Thymus (tissue), 11 donors: ENCODE results near the gene LFNG. TPM values are rescaled to one million over a fixed set of nuclear protein-coding genes. Genes with fewer than 3 reads are reported as not detected.

Experiments
- DNase-seq, 9 donors: peaks; one replicate each; pipeline ENCODE4 v3.0.0-alpha.2; 2013; ENCODE audit warnings: low spot score in 9 of 9, low read depth in 6 of 9, missing footprints in 1 of 9
- H3K27ac ChIP-seq, 2 donors: one replicate each; pipeline ENCODE4 v1.5.1; 2013; ENCODE audit warnings: control low read depth in 1 of 2, low read depth in 1 of 2, low read length in 1 of 2, mild to moderate bottlenecking in 1 of 2, moderate library complexity in 1 of 2
- H3K27me3 ChIP-seq, 2 donors: one replicate each; pipeline ENCODE4 v1.5.1; 2013; ENCODE audit warnings: low read length in 1 of 2; ENCODE audit not compliant: control insufficient read depth in 2 of 2, insufficient read depth in 1 of 2
- H3K36me3 ChIP-seq, 2 donors: one replicate each; pipeline ENCODE4 v1.5.1; 2013; ENCODE audit warnings: low read length in 1 of 2, mild to moderate bottlenecking in 1 of 2, moderate library complexity in 1 of 2; ENCODE audit not compliant: control insufficient read depth in 2 of 2, insufficient read depth in 2 of 2
- H3K4me1 ChIP-seq, 2 donors: one replicate each; pipeline ENCODE4 v1.5.1; 2013; ENCODE audit warnings: low read length in 2 of 2; ENCODE audit not compliant: control insufficient read depth in 2 of 2, insufficient read depth in 2 of 2
- H3K4me3 ChIP-seq, 2 donors: one replicate each; pipeline ENCODE4 v1.5.1; 2013; ENCODE audit warnings: low read length in 2 of 2, control low read depth in 1 of 2, mild to moderate bottlenecking in 1 of 2
- H3K9me3 ChIP-seq, 2 donors: one replicate each; pipeline ENCODE4 v1.5.1; 2013; ENCODE audit warnings: low read length in 1 of 2, mild to moderate bottlenecking in 1 of 2; ENCODE audit not compliant: control insufficient read depth in 2 of 2, insufficient read depth in 1 of 2
- WGBS: extraction: QIAGEN DNeasy Blood & Tissue Kit; methylation state at CpG from one replicate; pipeline ENCODE4 v1.1.7; 2013; 5-methylcytosine and 5-hydroxymethylcytosine counted together
- polyA plus RNA-seq: library from polyadenylated mRNA; stranded (reverse); fragments of 200-250 nt; gene quantifications from one replicate; pipeline ENCODE4 v1.2.3, GENCODE V29; 2013
- total RNA-seq: library from RNA; stranded (reverse); fragments of 120-200 nt; gene quantifications from one replicate; pipeline ENCODE4 v1.2.4, GENCODE V29; 2013
- donor health status: healthy.

The LFNG gene
- total and polyA plus RNA-seq, 2 donors: 10.1 to 13.6 TPM

DNA sequence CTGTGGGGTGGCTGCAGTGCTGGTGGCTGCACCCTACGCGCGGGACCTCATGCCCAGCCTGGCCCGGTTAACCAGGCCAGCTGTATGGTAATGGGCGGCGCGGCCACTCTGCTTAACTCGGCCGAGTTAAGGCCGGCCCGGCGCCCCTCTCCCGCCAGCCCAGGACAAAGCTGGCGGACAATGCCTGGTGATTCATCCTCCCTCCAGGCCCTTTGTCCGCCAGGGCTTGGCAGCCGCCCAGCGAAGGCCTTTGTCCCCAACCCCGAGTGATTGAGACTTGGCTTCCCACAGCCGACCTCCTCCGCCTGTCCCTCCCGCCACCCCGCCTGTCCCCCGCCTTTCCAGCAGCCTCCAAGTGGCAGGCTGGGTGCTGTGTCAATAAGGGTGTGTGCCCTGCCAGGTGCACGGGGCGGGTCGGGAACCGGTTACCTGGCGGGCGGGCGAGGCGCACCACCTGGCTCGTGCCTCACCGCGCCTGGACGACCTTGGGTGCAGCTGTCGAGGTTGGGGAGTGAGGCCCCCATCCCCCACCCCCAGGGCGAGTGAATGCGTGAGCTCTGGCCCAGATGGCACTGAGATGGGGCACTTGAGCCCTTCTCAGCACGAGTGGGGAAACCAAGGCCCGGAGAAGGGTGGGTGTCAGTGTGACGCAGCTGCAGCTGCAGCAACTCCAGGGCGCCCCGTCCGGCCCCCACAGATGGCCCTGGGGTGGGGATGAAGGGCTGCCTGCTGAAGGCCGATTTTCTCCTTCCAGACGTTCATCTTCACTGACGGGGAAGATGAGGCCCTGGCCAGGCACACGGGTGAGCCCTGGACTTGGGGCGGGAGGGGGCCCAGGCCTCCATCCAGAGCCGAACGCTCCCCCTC is 4.6 kb downstream of the LFNG start:
- peak in 1 of 9 donors; percentile 36 for DNase-seq
- Histone ChIP-seq H3K9me3 (peaks cover 0 to 7% of the 10 kb centered on the region in 2 donors), H3K27ac (no peak overlapping the region), H3K4me1 (peaks cover 22 to 72% of the 10 kb centered on the region in 2 donors), H3K4me3 (no peak overlapping the region), H3K36me3 (peaks cover 0 to 3% of the 10 kb centered on the region in 2 donors), H3K27me3 (peaks cover 40 to 54% of the 10 kb centered on the region in 2 donors)
- 63% methylated on average over 51 of the region's 51 CpGs for WGBS

DNA sequence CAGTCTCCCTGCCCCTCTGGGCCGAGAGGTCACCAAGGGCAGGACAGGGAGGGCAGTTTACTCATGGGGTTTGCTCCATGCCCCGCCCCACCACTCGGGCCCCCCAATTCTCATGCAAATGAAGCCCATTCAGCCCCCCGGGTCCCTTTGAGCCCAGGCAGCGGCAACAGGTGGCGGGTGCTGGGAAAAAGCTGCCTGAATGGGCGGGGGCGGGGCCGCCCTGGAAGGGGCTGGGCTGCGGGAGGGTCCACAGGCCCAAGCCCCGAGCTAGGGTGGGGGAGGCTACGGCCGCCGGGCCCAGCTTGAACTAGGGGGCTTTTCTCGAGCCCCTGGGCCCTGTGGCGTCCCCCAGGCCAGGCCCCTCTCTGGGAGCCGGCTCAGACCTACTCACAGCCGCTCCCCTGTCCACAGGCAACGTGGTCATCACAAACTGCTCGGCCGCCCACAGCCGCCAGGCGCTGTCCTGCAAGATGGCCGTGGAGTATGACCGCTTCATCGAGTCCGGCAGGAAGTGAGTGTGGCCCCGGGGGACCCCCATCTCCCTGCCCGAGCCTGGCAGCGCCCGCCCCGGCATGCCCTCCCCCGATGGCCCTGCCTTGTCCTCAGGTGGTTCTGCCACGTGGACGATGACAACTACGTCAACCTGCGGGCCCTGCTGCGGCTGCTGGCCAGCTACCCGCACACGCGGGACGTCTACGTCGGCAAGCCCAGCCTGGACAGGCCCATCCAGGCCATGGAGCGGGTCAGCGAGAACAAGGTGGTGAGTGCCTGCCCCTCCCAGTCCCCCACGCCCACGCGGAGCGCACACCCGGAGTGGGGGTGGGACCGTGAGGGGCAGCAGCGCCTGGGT is 5.5 kb downstream of the LFNG start:
- 90% methylated on average over 53 of the region's 53 CpGs for WGBS
- H3K36me3 ChIP-seq: peaks cover 0 to 3% of the 10 kb centered on the region in 2 donors
- DNase-seq: no peak
- H3K4me1 ChIP-seq: peaks cover 22 to 79% of the 10 kb centered on the region in 2 donors
- peaks cover 34 to 52% of the 10 kb centered on the region in 2 donors for H3K27me3 ChIP-seq
- H3K4me3 ChIP-seq: no peak overlapping the region
- peaks cover 0 to 7% of the 10 kb centered on the region in 2 donors for H3K9me3 ChIP-seq
- no peak overlapping the region for H3K27ac ChIP-seq

DNA sequence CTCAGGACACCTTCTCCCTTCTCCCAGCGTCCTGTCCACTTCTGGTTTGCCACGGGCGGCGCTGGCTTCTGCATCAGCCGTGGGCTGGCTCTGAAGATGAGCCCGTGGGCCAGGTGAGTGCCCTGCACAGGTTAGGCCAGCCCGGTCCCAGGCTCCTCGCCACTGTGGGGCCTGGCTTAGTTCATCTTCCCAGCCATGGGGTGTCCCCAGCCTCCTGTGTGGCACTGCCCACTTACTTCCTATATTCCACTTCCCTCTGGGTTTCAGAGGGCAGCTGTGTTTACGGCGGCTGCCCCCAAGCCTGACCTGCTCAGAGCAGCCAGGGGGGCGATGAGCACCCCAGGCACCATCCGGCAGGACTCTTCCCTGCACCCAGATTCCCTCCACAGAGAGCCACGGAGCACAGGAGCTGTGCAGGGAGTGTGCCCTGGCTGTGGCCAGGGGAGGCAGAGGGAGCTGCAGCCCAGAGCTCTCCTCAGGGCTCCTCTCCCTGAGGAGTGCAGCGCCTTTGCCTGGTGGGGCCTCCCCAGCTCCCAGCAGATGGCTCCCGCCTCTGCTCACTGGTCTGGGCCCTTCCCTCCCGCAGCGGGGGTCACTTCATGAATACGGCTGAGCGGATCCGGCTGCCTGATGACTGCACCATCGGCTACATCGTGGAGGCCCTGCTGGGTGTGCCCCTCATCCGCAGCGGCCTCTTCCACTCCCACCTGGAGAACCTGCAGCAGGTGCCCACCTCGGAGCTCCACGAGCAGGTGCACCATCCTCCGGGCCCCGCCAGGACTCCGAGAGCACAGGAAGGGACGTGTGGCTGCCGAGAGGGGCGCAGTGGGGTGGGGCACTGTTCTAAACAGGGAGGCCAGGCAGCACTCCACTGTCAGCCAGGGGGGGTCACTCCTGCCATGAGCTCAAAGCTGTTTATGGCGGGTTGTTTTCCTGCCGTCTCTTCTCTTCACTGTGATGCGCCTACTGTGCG is 6.4 kb downstream of the LFNG start:
- H3K9me3 ChIP-seq: peaks cover 0 to 7% of the 10 kb centered on the region in 2 donors
- no peak for DNase-seq
- no peak overlapping the region for H3K27ac ChIP-seq
- WGBS: 92% methylated on average over 36 of the region's 36 CpGs
- no peak overlapping the region for H3K4me3 ChIP-seq
- H3K4me1 ChIP-seq: peaks cover 27 to 79% of the 10 kb centered on the region in 2 donors
- peaks cover 24 to 43% of the 10 kb centered on the region in 2 donors for H3K27me3 ChIP-seq
- peaks cover 0 to 3% of the 10 kb centered on the region in 2 donors for H3K36me3 ChIP-seq

DNA sequence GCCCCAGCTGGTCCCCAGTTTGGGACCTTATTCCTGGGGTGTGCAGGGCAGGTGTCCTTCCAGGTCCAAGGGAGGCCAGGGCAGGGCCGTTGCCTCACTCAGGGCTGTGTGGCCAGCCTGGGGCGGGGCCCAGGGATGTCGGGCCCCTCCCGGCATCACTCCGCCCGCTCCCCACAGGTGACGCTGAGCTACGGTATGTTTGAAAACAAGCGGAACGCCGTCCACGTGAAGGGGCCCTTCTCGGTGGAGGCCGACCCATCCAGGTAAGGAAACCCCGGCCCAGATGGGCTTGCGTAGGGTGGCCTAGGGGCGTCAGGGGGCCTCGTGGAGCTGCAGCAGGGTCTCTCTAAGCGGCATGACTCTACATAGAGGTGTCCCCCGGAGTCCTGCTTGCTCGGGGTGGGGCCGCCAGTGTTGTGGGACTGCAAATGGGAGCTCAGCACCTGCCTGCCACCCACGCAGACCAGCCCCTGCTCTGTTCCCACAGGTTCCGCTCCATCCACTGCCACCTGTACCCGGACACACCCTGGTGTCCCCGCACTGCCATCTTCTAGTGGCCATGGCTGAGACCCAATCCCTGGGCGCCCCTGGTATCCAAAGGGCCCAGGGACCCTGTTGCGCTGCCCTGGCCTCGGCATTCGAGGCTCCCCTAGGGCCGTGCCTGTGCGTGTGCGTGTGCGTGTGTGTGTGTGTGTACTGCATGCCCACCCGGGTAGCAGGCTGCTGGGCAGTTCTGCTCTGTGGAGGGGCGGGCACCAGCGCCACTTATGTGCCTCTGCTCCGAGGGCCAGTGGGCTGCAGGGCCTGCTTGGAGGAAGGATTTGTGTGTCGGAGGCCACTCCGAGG is 7.3 kb downstream of the LFNG start:
- H3K4me1 ChIP-seq: peaks cover 27 to 73% of the 10 kb centered on the region in 2 donors
- 90% methylated on average over 40 of the region's 40 CpGs for WGBS
- H3K27me3 ChIP-seq: peaks cover 15 to 33% of the 10 kb centered on the region in 2 donors
- DNase-seq: no peak
- H3K4me3 ChIP-seq: no peak overlapping the region
- H3K27ac ChIP-seq: no peak overlapping the region
- peaks cover 0 to 7% of the 10 kb centered on the region in 2 donors for H3K9me3 ChIP-seq
- H3K36me3 ChIP-seq: peaks cover 0 to 3% of the 10 kb centered on the region in 2 donors

DNA sequence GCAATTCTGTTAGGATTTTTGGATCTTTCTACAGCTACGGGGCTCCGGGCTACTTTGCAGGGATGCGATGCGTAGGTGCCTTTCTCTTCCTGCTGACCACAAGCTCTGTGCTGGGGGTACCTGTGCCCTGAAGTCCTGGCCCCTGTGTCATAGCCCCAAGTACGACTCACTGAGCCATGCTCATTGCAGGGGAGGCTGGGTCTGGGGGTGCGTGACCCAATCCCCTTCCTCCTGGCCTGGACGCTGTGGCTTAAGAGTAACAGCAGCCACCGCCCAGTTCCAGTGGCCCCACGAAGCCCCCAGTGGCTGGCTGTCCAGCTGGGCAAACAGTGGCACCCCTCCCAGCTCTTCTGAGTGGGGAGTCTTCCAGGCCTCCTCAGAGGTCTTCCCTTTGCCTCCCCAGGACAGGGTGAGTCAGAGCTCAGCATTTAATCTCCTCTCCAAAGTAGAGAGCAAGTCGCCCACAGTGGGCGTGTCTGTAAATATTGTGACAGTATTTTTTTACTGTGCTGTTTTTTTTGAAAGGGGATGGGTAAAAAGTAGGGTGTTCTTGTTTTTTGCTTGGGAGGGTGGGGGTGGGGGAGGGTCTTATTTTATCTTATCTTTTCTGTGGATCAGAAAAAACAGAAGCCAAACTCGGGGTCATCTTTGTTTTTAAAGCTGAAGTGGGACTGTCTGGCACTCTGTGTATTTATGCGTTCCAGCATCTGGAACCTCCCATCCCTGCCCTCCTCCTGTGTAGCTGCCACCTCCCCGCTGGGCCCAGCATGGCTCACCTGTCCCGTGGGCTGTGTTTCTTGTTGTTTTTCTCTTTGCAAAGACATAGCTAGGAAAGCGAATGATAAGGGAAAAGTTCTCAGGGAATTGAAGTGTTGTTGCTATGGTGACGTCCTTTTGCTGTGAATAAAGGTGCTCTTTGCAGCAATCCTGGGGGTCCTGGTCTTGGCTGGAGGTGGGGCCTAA is 8.2 kb downstream of the LFNG start:
- peaks cover 7 to 24% of the 10 kb centered on the region in 2 donors for H3K27me3 ChIP-seq
- H3K4me1 ChIP-seq: peaks cover 25 to 64% of the 10 kb centered on the region in 2 donors
- no peak overlapping the region for H3K4me3 ChIP-seq
- peaks cover 0 to 3% of the 10 kb centered on the region in 2 donors for H3K36me3 ChIP-seq
- WGBS: 89% methylated on average over 17 of the region's 17 CpGs
- H3K9me3 ChIP-seq: peaks cover 0 to 7% of the 10 kb centered on the region in 2 donors
- no peak for DNase-seq
- H3K27ac ChIP-seq: no peak overlapping the region

DNA sequence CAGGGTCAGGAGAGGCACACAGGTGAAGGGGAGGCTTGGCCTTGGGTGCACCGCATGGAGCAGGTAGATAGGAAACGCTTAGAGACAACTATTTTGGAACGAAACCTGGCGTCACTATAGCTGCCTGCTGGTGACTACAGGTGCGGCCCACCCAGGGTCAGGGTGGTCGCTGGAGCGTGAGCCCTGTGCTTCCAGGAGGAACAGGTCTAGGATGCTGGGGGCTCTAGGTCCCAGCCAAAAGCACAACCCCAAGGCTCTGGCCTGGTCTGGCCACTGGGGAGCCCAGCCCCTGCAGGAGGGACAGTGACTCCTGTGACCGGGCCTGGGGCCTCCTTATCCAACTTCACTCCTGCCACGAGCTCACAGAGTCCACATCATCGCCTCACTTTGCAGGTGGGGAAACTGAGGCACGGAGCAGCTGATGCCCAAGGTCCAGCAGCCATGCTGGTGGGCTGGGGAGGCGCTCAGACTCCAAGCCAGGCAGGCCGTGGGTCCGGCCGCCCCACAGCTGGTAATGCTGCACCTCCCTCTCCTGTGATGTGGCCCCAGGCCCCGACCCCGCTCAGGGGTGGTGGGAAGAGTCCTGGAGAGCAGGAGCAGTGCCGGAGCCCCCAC is 9.0 kb downstream of the LFNG start:
- H3K27ac ChIP-seq: peak overlapping the region in 1 of 2 donors; percentile 52
- H3K9me3 ChIP-seq: peaks cover 0 to 7% of the 10 kb centered on the region in 2 donors
- DNase-seq: no peak
- H3K4me3 ChIP-seq: no peak overlapping the region
- peaks cover 0 to 3% of the 10 kb centered on the region in 2 donors for H3K36me3 ChIP-seq
- H3K27me3 ChIP-seq: peaks cover 0 to 16% of the 10 kb centered on the region in 2 donors
- WGBS: 55% methylated on average over 18 of the region's 18 CpGs
- peaks cover 17 to 56% of the 10 kb centered on the region in 2 donors for H3K4me1 ChIP-seq
